Left lung (tissue), 10 donors: Measurements from ENCODE around the gene KLRC4. TPM values are rescaled to one million over a fixed set of nuclear protein-coding genes. Genes with fewer than 3 reads are reported as not detected.
"Not testable (repeated sequence)": the region's sequence is repeated elsewhere in the genome, so short reads cannot be mapped to it uniquely, and the experiment has no call there.

Source experiments
- ATAC-seq: fragments of 200-7000 bp; cut with Tn5 transposase; one replicate; pipeline ENCODE4 v1.9.1; 2020; ENCODE audit warnings: moderate library complexity
- DNase-seq, 4 donors: peaks; one replicate each; pipeline ENCODE4 v3.0.0-alpha.2; 2013 to 2020
- H3K27ac ChIP-seq, 2 donors: fragments of 200-600 bp; sonication (generic) in 1 of 2; one replicate each; pipeline versions ENCODE4 v1.5.0 to v1.8.0; 2020 to 2021
- H3K27me3 ChIP-seq, 2 donors: fragments of 200-600 bp; sonication (generic) in 1 of 2; one replicate each; pipeline versions ENCODE4 v1.5.0 to v1.8.0; 2020 to 2021
- H3K36me3 ChIP-seq, 2 donors: fragments of 200-600 bp; sonication (generic) in 1 of 2; one replicate each; pipeline versions ENCODE4 v1.5.0 to v1.8.0; 2020 to 2021
- H3K4me1 ChIP-seq, 2 donors: fragments of 200-600 bp; one replicate each; pipeline ENCODE4 v1.8.0; 2021
- H3K4me3 ChIP-seq, 2 donors: fragments of 200-600 bp; sonication (generic) in 1 of 2; one replicate each; pipeline versions ENCODE4 v1.5.0 to v1.8.0; 2020 to 2021; ENCODE audit warnings: mild to moderate bottlenecking in 1 of 2
- H3K9me3 ChIP-seq, 2 donors: fragments of 200-600 bp; sonication (generic) in 1 of 2; one replicate each; pipeline versions ENCODE4 v1.5.0 to v1.8.0; 2020 to 2021
- intact Hi-C, 2 donors: fragments of 100-400 bp; cut with DNase I; formaldehyde crosslinking; loops; one replicate each; pipeline versions ENCODE4 v1.11.2 to v1.14.2; 2022
- polyA plus RNA-seq, 6 donors: library from polyadenylated mRNA; unstranded; fragments of 120-200 nt; gene quantifications; one replicate each; pipeline ENCODE4 v1.2.1, GENCODE V29; 2013; ENCODE audit not compliant: insufficient read length in 6 of 6
- total RNA-seq, 2 donors: library from RNA; stranded (reverse); fragmentation: NEBNext Ultra II Directional; extraction: Animal tissue kit (Norgen Biotek cat#: 25700); gene quantifications; one replicate each; pipeline ENCODE4 v1.2.1, GENCODE V29; 2021
- TF ChIP-seq, protein P1 (sequence below), 2 donors: fragments of 200-600 bp; sonication (generic) in 1 of 2; IDR thresholded peaks; one replicate each; pipeline versions ENCODE4 v1.5.0 to v1.8.0; 2021; ENCODE audit warnings: antibody characterized with exemption in 2 of 2
- donor health status: DM: no; HTN: yes; CAD: no.
- donor health status: DM: no; HTN: no; CAD: no.

Gene KLRC4
- total and polyA plus RNA-seq, 8 donors = 0.21 to 1.3 (median 0.35) TPM; not detected in 2

DNA sequence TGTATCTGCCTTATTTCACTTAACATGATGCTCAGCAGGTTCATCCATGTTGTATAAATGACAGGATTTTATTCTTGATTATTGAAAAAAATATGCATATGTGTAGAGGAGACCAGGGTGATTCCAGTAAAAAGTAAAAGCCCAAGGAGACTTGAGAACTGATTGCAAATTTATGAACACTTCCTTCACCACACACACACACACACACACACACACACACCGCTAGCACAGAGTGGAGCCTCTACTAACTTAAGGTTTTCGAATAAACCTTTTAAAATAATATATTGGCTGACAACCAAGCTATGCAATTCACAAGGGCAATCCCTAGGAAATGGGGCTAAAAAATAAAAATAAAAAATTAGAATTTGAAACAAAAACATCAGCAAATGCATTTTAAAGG is 11.4 kb downstream of the KLRC4 start:
- TF ChIP-seq, protein P1, sequence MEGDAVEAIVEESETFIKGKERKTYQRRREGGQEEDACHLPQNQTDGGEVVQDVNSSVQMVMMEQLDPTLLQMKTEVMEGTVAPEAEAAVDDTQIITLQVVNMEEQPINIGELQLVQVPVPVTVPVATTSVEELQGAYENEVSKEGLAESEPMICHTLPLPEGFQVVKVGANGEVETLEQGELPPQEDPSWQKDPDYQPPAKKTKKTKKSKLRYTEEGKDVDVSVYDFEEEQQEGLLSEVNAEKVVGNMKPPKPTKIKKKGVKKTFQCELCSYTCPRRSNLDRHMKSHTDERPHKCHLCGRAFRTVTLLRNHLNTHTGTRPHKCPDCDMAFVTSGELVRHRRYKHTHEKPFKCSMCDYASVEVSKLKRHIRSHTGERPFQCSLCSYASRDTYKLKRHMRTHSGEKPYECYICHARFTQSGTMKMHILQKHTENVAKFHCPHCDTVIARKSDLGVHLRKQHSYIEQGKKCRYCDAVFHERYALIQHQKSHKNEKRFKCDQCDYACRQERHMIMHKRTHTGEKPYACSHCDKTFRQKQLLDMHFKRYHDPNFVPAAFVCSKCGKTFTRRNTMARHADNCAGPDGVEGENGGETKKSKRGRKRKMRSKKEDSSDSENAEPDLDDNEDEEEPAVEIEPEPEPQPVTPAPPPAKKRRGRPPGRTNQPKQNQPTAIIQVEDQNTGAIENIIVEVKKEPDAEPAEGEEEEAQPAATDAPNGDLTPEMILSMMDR (IDR thresholded peaks at IDR 0.05) = no peak

DNA sequence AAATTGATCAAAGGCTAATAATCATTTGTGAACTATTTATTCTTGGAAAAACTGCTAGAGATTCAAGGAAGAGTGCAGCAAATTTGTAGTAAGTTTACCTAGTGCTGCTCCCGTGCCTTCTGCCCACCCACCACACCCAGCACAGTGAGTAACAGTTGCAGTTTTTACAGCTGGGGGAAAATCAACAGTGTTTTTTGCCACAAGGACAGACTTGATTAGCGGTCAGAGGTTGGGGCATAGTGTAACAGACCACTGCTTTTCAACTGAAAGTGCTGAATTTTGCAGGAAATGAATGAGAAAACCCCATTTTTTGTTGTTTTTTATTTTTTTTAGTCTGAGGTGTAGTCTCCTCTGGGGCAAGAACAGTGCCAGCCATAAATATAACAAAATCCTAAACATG is 12.3 kb downstream of the KLRC4 start:
- no peak for DNase-seq
- intact Hi-C loops = no loop called here
- no peaks in the 10 kb centered on the region for H3K9me3 ChIP-seq
- no peaks in the 10 kb centered on the region for H3K36me3 ChIP-seq
- no peak overlapping the region for H3K4me3 ChIP-seq
- TF ChIP-seq, protein P1 (IDR thresholded peaks at IDR 0.05) = no peak
- H3K27me3 ChIP-seq = no peaks in the 10 kb centered on the region
- no peak overlapping the region for H3K27ac ChIP-seq
- H3K4me1 ChIP-seq = peaks cover 0 to 18% of the 10 kb centered on the region in 2 donors
- no peak for ATAC-seq

More for the DNA sequence above, 11.4 kb downstream of the KLRC4 start:
- H3K36me3 ChIP-seq = no peaks in the 10 kb centered on the region
- H3K9me3 ChIP-seq = no peaks in the 10 kb centered on the region
- ATAC-seq = no peak
- intact Hi-C loops = no loop called here
- no peak overlapping the region for H3K4me3 ChIP-seq
- no peaks in the 10 kb centered on the region for H3K27me3 ChIP-seq
- peaks cover 0 to 12% of the 10 kb centered on the region in 2 donors for H3K4me1 ChIP-seq
- DNase-seq = no peak
- H3K27ac ChIP-seq = no peak overlapping the region

- intact Hi-C loops, H3K4me3 ChIP-seq, H3K9me3 ChIP-seq, DNase-seq, ATAC-seq, H3K36me3 ChIP-seq, H3K27me3 ChIP-seq: not testable (repeated sequence)
- Histone ChIP-seq H3K27ac (peak overlapping the region; percentile 22 to 65), H3K4me1 (peaks cover 0 to 23% of the 10 kb centered on the region in 2 donors)
Measured at GRCh38 chr12:10396176-10396575, 13.4 kb downstream of the KLRC4 start.

DNA sequence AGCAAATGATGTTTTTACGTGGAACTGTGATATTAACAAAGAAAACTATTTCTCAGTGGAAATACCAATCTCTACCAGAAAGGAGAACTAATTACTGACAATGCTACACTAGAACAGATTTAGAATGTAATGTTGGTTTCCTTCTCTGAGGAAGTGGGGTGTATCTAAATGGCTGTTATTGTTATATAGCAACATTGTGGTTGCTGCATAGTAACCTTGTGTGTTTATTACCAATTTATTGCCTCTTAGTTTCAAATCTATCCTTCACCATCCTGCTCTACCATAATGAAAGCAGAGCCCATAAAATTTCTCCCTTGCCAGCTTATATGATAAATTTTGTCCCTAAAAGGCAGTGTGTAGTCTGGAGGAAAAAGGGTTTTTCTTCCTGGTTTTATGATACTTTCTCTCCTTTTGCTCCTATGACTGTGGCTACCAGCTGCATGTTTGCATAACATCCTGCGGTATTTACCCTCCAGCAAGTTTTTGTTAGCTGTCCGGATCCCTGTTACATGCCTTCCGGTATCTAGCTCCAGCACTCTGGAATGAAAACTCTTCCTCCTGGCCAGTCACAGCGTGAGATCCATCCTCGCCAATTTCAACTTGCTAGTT is 14.1 kb downstream of the KLRC4 start:
- Histone ChIP-seq H3K27ac (peak overlapping the region; percentile 22 to 65), H3K4me1 (peaks cover 0 to 23% of the 10 kb centered on the region in 2 donors), H3K36me3 (no peaks in the 10 kb centered on the region), H3K4me3 (no peak overlapping the region), H3K9me3 (no peaks in the 10 kb centered on the region), H3K27me3 (no peaks in the 10 kb centered on the region)
- TF ChIP-seq, protein P1 (IDR thresholded peaks at IDR 0.05) = no peak
- intact Hi-C loops = no loop called here
- peak; percentile 83 for ATAC-seq
- peak in 2 of 4 donors; percentile 28 to 51 for DNase-seq

DNA sequence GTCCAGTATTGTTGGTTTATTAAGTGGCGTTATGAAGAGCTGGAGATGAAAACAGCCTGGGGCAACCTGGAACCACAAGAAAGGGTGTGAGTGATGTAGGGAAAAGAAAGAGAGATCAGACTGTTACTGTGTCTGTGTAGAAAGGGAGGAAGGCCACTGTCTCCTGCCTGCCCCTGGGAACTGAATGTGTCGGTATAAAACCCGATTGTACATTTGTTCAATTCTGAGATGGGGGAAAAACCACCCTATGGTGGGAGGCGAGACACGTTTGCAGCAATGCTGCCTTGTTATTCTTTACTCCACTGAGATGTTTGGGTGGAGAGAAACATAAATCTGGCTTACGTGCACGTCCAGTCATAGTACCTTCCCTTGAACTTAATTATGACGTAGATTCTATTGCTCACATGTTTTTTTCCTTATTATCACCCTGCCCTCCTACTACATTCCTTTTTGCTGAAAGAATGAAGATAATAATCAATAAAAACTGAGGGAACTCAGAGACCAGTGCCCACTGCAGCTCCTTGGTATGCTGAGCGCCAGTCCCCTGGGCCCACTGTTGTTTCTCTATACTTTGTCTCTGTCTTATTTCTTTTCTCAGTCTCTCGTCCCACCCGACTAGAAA is 14.9 kb downstream of the KLRC4 start:
- H3K27me3 ChIP-seq, intact Hi-C loops: not testable (repeated sequence)
- H3K4me1 ChIP-seq = peaks cover 0 to 23% of the 10 kb centered on the region in 2 donors

DNA sequence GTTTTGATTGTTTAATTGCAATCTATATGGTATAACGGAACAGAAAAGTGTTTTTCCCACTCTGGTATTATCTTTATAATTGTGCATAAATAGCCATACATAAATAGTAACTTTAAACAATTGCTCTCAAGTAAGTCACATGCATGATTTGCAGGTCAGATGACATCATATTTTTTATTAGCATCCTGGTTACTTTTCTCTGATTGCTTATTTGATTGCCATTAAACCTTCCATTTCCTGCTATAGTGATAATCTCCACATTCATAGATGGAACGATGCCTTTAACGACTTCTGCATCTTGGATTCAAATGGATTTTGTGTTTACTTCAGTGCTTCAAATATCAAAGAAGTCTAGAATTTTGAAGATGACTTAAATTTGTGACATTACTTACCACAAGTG is 16.3 kb downstream of the KLRC4 start:
- Histone ChIP-seq H3K4me3 (no peak overlapping the region), H3K9me3 (no peaks in the 10 kb centered on the region), H3K27ac (no peak overlapping the region), H3K4me1 (peaks cover 0 to 23% of the 10 kb centered on the region in 2 donors), H3K27me3 (no peaks in the 10 kb centered on the region), H3K36me3 (no peaks in the 10 kb centered on the region)
- TF ChIP-seq, protein P1 (IDR thresholded peaks at IDR 0.05) = no peak
- ATAC-seq = no peak
- intact Hi-C loops = no loop called here
- no peak for DNase-seq

More for the DNA sequence above, 14.9 kb downstream of the KLRC4 start:
- not testable (repeated sequence) for H3K4me3 ChIP-seq, H3K9me3 ChIP-seq, ATAC-seq, H3K36me3 ChIP-seq, DNase-seq
- H3K27ac ChIP-seq = peak overlapping the region in 1 of 2 donors; percentile 65
